Psoas muscle (tissue), 8 donors: ENCODE data around the gene HIRA. TPM values are rescaled to one million over a fixed set of nuclear protein-coding genes. Genes with fewer than 3 reads are reported as not detected.

Source experiments
- ATAC-seq, 4 donors: fragments of 200-7000 bp; cut with Tn5 transposase; one replicate each; pipeline ENCODE4 v1.9.1; 2020; ENCODE audit warnings: moderate library complexity in 3 of 4, mild to moderate bottlenecking in 2 of 4
- DNase-seq, 2 donors: peaks; one replicate each; pipeline ENCODE4 v3.0.0-alpha.2; 2020
- H3K27ac ChIP-seq: fragments of 200-600 bp; one replicate; pipeline ENCODE4 v1.8.0; 2022
- H3K27me3 ChIP-seq, 3 donors: fragments of 200-600 bp in 1 of 3; one replicate each; pipeline versions ENCODE4 v1.6.1 to v1.8.0; 2013 to 2022; ENCODE audit warnings: low read length in 2 of 3, mild to moderate bottlenecking in 2 of 3, moderate library complexity in 1 of 3; ENCODE audit not compliant: insufficient read depth in 3 of 3
- H3K36me3 ChIP-seq, 2 donors: fragments of 200-600 bp in 1 of 2; one replicate each; pipeline versions ENCODE4 v1.6.1 to v1.8.0; 2013 to 2022; ENCODE audit warnings: low read depth in 1 of 2, mild to moderate bottlenecking in 1 of 2, moderate library complexity in 1 of 2; ENCODE audit not compliant: insufficient read depth in 1 of 2
- H3K4me1 ChIP-seq: fragments of 200-600 bp; one replicate; pipeline ENCODE4 v1.8.0; 2022
- H3K4me3 ChIP-seq: fragments of 200-600 bp; one replicate; pipeline ENCODE4 v1.8.0; 2022; ENCODE audit warnings: mild to moderate bottlenecking
- H3K9me3 ChIP-seq: fragments of 200-600 bp; one replicate; pipeline ENCODE4 v1.8.0; 2022
- WGBS, 3 donors: extraction: QIAGEN DNeasy Blood & Tissue Kit; methylation state at CpG; one replicate each; pipeline versions ENCODE4 v1.1.6 to v1.1.7; 2013; 5-methylcytosine and 5-hydroxymethylcytosine counted together
- intact Hi-C, 2 donors: fragments of 100-400 bp; cut with DNase I; formaldehyde crosslinking; loops; one replicate each; pipeline versions ENCODE4 v1.11.0 to v1.14.2; 2022
- polyA plus RNA-seq, 3 donors: library from polyadenylated mRNA; stranded (reverse); fragments of 200-250 nt; gene quantifications; one replicate each; pipeline ENCODE4 v1.2.3, GENCODE V29; 2013
- total RNA-seq, 4 donors: library from RNA; stranded (reverse); fragmentation: NEBNext Ultra II Directional in 2 of 4; extraction: Animal tissue kit (Norgen Biotek cat#: 25700) in 2 of 4; gene quantifications; one replicate each; pipeline versions ENCODE4 v1.2.1 to v1.2.4, GENCODE V29; 2021 to 2023
- TF ChIP-seq, protein P1 (sequence below): fragments of 200-600 bp; IDR thresholded peaks from one replicate; pipeline ENCODE4 v1.8.0; 2022; ENCODE audit warnings: antibody characterized with exemption
- donor health status: healthy with polysubstance abuse.
- donor health status: DM: no; HTN: no; CAD: no; lungs with moderate emphysema.
- donor health status: Bipolar disorder and iron deficiency.
- donor health status: healthy.
- donor health status: DM: yes; HTN: yes; CAD: no.
- donor health status: DM: no; HTN: no; CAD: no.
- donor health status: DM: no; HTN: no; CAD: no.
- donor health status: DM: yes; HTN: yes; CAD: no.

HIRA gene
- total and polyA plus RNA-seq, 7 donors, result 12.3 to 32.7 (median 17.2) TPM

DNA sequence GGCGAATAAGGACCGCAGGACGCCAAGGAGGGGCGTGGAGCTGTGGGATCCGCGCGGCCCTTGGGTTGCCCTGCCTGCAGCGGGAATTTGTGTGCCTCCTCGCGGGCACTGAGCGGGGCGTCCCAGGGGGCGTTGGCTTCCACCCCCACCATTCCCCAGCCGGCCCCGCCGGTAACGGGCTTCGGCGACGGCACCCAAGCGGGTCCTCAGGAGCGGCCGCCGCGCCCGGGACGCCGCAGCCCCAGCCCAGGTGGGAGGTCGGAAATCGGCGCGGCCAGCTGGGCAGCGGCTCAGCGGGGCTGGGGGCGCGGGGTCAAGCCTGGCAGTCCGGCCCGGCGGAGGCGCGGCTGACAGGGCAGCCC lies 140.3 kb downstream of the HIRA start:
- TF ChIP-seq, protein P1, sequence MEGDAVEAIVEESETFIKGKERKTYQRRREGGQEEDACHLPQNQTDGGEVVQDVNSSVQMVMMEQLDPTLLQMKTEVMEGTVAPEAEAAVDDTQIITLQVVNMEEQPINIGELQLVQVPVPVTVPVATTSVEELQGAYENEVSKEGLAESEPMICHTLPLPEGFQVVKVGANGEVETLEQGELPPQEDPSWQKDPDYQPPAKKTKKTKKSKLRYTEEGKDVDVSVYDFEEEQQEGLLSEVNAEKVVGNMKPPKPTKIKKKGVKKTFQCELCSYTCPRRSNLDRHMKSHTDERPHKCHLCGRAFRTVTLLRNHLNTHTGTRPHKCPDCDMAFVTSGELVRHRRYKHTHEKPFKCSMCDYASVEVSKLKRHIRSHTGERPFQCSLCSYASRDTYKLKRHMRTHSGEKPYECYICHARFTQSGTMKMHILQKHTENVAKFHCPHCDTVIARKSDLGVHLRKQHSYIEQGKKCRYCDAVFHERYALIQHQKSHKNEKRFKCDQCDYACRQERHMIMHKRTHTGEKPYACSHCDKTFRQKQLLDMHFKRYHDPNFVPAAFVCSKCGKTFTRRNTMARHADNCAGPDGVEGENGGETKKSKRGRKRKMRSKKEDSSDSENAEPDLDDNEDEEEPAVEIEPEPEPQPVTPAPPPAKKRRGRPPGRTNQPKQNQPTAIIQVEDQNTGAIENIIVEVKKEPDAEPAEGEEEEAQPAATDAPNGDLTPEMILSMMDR, result no peak
- Histone ChIP-seq H3K4me3 (peak overlapping the region; percentile 92), H3K27ac (peak overlapping the region; percentile 97), H3K27me3 (no peaks in the 10 kb centered on the region), H3K4me1 (peaks cover 43% of the 10 kb centered on the region), H3K36me3 (no peaks in the 10 kb centered on the region), H3K9me3 (no peaks in the 10 kb centered on the region)
- ATAC-seq (peak in 2 of 4 donors; percentile 4 to 6), DNase-seq (peak; percentile 48 to 75)
- intact Hi-C loops, result loop anchor here (5.0 to 10.0 kb wide), 3 partner anchors 154 to 184 kb away; partner anchors contain the start of genes C22orf39 (in 2 of the 2), CDC45 (in 1 of the 2) and UFD1 (in 1 of the 2)
- 0% methylated on average over 20 to 41 of the region's 41 CpGs for WGBS, 3 donors

DNA sequence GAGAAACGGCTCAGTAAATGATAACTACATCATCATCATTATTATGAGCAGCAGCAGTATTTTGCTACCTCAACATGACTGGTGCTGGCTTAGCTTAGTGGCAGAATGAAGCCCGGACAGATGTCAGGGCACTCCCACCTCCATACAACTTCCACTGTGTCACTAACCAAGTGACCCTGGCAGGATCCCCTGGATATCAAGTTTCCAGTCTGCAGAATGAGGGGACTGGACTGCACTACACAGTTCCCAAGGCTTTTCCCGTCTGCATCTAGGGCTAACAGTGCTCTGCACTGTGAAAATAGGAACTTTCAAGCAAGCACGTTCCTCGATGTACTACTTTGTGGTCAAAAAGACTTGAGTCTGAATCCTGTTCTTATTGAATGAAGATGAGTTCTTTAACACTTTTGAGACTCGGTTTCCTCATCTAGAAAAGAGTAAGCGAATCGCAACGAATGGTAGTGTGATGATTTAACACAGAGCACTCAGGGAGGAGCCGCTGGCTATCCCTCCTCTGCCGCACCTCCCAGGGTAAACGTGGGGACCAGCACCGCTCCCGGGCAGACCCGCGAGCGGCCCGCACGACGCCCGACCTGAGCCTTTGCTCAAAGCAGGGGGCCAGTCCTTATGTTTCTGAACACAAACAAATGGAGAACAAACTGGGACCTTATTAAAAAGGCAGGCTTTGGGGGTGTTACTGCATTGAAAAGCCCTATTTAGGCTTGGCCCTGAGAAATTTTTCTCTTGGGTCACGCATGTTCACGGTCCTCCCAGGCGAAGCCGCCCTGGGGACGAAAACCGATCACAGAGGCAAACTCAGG lies 140.9 kb downstream of the HIRA start:
- Histone ChIP-seq H3K27me3 (no peaks in the 10 kb centered on the region), H3K27ac (peak overlapping the region; percentile 97), H3K4me3 (peak overlapping the region; percentile 92), H3K4me1 (peaks cover 49% of the 10 kb centered on the region), H3K9me3 (no peaks in the 10 kb centered on the region), H3K36me3 (no peaks in the 10 kb centered on the region)
- DNase-seq (peak in 1 of 2 donors; percentile 67), ATAC-seq (peak; percentile 11 to 43 (median 35))
- intact Hi-C loops, result loop anchor here (5.0 to 10.0 kb wide), 3 partner anchors 154 to 184 kb away; partner anchors contain the start of genes C22orf39 (in 2 of the 2), CDC45 (in 1 of the 2) and UFD1 (in 1 of the 2)
- WGBS, 3 donors, result 5 to 15% (median 7%) methylated on average over 27 of the region's 27 CpGs
- TF ChIP-seq, protein P1, result no peak

DNA sequence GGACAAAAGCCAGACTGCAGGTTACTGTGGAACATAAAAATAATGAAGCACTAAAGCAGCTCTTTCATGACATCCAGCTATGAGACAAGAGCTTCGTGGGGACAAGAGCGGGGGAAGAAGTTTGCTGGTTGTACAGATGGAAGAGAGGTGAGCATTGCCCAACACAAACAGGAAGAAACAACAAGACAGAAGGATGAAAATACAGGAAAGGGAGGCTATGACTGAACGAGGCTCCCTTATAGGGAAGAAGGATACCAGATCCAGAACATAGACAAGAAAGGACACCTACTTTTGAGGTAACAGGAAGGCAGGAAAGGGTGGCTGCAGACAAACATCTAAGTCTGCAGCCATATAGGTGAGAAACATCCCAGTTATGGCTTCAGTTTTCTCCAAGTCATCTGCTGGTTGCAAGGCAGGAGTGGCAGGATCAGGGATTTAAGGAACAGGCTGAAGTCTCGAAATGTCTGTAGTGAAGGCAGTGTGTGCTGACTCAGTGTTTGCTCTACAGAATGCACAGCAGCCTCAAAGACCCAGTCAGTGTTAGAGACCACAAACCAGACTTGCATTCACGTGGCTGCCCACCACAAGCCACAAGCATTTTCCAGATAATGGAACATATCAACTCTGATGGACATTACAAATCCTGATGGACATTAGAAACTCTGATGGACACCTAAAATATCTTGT lies 141.9 kb downstream of the HIRA start:
- WGBS, 3 donors, result 57 to 80% (median 62%) methylated on average over 5 of the region's 5 CpGs
- H3K27me3 ChIP-seq, result no peaks in the 10 kb centered on the region
- intact Hi-C loops, result loop anchor here (5.0 to 10.0 kb wide), 3 partner anchors 155 to 185 kb away; partner anchors contain the start of genes C22orf39 (in 2 of the 2), CDC45 (in 1 of the 2) and UFD1 (in 1 of the 2)
- peak overlapping the region; percentile 97 for H3K27ac ChIP-seq
- no peak for ATAC-seq
- peaks cover 56% of the 10 kb centered on the region for H3K4me1 ChIP-seq
- TF ChIP-seq, protein P1, result no peak
- no peak for DNase-seq
- H3K9me3 ChIP-seq, result no peaks in the 10 kb centered on the region
- H3K4me3 ChIP-seq, result peak overlapping the region; percentile 92
- H3K36me3 ChIP-seq, result no peaks in the 10 kb centered on the region

DNA sequence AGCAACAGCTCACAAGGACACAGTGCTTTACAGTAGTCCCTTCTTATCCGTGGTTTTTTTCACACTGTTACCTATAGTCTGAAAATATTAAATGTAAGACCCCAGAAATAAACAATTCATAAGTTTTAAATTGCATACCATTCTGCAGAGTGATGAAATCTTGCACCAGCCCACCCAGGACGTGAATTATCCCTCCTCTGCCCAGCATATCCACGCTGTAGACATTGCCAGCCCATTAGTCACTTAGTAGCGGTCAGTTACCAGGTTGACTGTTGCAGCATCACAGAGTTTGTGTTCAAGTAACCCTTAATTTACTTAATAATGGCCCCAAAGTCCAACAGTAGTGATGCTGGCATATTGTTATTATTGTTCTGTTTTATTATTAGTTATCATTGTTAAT lies 143.6 kb downstream of the HIRA start:
- TF ChIP-seq, protein P1, result no peak
- Histone ChIP-seq H3K9me3 (no peaks in the 10 kb centered on the region), H3K4me3 (peak overlapping the region; percentile 92), H3K4me1 (peaks cover 59% of the 10 kb centered on the region), H3K27me3 (no peaks in the 10 kb centered on the region), H3K36me3 (no peaks in the 10 kb centered on the region), H3K27ac (peak overlapping the region; percentile 97)
- ATAC-seq (peak; percentile 31 to 45 (median 40)), DNase-seq (no peak)
- intact Hi-C loops, result no loop called here
- WGBS, 3 donors, result 25 to 36% (median 30%) methylated on average over 4 of the region's 4 CpGs
